Effector memory CD4-positive, alpha-beta T cell (primary cell): ENCODE measurements around the gene PCDHGA10.
"Not testable (repeated sequence)": the region's sequence is repeated elsewhere in the genome, so short reads cannot be mapped to it uniquely, and the experiment has no call there.

Experiments used
- DNase-seq, 3 donors: peaks; one replicate each; pipeline ENCODE4 v3.0.0-alpha.2; 2020
- H3K27ac ChIP-seq: 2 replicates; pipeline ENCODE4 v1.7.0; 2013; ENCODE audit warnings: mild to moderate bottlenecking, low read length, moderate library complexity; ENCODE audit not compliant: insufficient read depth, poor library complexity, severe bottlenecking
- H3K27me3 ChIP-seq: replicated peaks from 2 replicates; pipeline ENCODE4 v1.7.0; 2013; ENCODE audit warnings: mild to moderate bottlenecking, low read length; ENCODE audit not compliant: insufficient read depth, control insufficient read depth, poor library complexity, severe bottlenecking
- H3K36me3 ChIP-seq: 2 replicates; pipeline ENCODE4 v1.7.0; 2013; ENCODE audit warnings: mild to moderate bottlenecking, low read length, moderate library complexity; ENCODE audit not compliant: control insufficient read depth, insufficient read depth
- H3K4me1 ChIP-seq: 2 replicates; pipeline ENCODE4 v1.7.0; 2013; ENCODE audit warnings: low read length, mild to moderate bottlenecking; ENCODE audit not compliant: control insufficient read depth, insufficient read depth, poor library complexity, severe bottlenecking
- H3K4me3 ChIP-seq: 2 replicates; pipeline ENCODE4 v1.7.0; 2013; ENCODE audit warnings: low read length, low read depth, mild to moderate bottlenecking; ENCODE audit not compliant: insufficient read depth, poor library complexity, severe bottlenecking
- H3K9me3 ChIP-seq: 2 replicates; pipeline ENCODE4 v1.7.0; 2013; ENCODE audit warnings: mild to moderate bottlenecking, low read length, moderate library complexity; ENCODE audit not compliant: control insufficient read depth

Gene PCDHGA10

DNA sequence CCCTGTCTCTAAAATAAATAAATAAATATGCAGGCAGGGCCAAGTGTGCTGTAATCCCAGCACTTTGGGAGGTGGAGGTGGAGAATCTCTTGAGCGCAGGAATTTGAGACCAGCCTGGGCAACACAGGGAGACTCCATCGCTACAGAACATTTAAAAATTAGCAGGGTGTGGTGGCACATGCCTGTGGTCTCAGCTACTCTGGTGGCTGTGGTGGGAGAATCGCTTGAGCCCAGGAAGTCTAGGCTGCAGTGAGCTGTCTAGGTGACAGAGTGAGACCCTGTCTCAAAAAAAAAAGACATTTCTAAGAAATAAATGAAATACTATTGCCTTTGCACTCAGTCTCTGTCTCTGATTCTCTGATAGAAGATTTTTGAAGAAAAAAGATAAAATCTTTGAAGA lies 1.2 kb upstream of the PCDHGA10 start:
- no peak overlapping the region for H3K27ac ChIP-seq
- peaks cover 54% of the 10 kb centered on the region for H3K27me3 ChIP-seq
- no peak for DNase-seq
- H3K4me1 ChIP-seq, result peaks cover 7% of the 10 kb centered on the region
- H3K36me3 ChIP-seq, result no peaks in the 10 kb centered on the region
- H3K4me3 ChIP-seq, result no peak overlapping the region
- H3K9me3 ChIP-seq, result peaks cover 3% of the 10 kb centered on the region

DNA sequence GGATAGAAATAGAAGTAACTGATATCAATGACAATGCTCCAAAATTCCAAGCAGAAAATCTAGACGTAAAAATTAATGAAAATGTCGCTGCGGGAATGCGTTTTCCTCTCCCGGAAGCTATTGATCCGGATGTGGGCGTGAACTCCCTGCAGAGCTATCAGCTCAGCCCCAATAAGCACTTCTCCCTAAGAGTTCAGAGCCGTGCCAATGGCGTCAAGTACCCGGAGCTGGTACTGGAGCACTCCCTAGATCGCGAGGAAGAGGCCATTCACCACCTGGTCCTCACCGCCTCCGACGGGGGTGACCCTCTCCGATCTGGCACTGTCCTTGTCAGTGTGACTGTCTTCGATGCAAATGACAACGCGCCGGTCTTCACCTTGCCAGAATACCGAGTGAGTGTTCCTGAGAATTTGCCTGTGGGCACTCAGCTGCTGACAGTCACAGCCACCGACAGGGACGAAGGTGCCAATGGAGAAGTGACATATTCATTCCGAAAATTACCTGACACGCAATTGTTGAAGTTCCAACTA lies 818 bp downstream of the PCDHGA10 start:
- Histone ChIP-seq H3K4me3 (peak overlapping the region; percentile 37), H3K9me3 (peaks cover 7% of the 10 kb centered on the region), H3K27me3 (peaks cover 58% of the 10 kb centered on the region), H3K36me3 (no peaks in the 10 kb centered on the region), H3K27ac (no peak overlapping the region), H3K4me1 (peaks cover 7% of the 10 kb centered on the region)
- no peak for DNase-seq

DNA sequence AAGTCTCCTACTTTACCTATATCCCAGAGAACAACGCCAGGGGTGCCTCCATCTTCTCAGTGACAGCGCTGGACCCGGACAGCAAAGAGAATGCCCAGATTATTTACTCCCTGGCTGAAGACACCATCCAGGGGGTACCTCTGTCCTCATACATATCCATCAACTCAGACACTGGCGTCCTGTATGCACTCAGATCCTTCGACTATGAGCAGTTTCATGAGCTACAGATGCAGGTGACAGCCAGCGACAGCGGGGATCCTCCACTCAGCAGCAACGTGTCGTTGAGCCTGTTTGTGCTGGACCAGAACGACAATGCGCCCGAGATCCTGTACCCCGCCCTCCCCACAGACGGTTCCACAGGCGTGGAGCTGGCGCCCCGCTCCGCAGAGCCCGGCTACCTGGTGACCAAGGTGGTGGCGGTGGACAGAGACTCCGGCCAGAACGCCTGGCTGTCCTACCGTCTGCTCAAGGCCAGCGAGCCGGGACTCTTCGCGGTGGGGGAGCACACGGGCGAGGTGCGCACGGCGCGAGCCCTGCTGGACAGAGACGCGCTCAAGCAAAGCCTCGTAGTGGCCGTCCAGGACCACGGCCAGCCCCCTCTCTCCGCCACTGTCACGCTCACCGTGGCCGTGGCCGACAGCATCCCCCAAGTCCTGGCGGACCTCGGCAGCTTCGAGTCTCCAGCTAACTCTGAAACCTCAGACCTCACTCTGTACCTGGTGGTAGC lies 1.9 kb downstream of the PCDHGA10 start:
- not testable (repeated sequence) for H3K27ac ChIP-seq, H3K36me3 ChIP-seq, H3K4me3 ChIP-seq, DNase-seq, H3K4me1 ChIP-seq, H3K9me3 ChIP-seq
- H3K27me3 ChIP-seq, result peaks cover 61% of the 10 kb centered on the region

DNA sequence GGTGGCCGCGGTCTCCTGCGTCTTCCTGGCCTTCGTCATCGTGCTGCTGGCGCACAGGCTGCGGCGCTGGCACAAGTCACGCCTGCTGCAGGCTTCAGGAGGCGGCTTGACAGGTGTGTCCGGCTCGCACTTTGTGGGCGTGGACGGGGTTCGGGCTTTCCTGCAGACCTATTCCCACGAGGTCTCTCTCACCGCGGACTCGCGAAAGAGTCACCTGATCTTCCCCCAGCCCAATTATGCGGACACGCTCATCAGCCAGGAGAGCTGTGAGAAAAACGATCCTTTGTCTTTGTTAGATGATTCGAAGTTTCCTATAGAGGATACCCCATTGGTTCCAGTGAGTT lies 2.5 kb downstream of the PCDHGA10 start:
- H3K27me3 ChIP-seq, result peaks cover 63% of the 10 kb centered on the region
- H3K9me3 ChIP-seq, H3K27ac ChIP-seq, DNase-seq, H3K4me3 ChIP-seq, H3K4me1 ChIP-seq, H3K36me3 ChIP-seq: not testable (repeated sequence)

DNA sequence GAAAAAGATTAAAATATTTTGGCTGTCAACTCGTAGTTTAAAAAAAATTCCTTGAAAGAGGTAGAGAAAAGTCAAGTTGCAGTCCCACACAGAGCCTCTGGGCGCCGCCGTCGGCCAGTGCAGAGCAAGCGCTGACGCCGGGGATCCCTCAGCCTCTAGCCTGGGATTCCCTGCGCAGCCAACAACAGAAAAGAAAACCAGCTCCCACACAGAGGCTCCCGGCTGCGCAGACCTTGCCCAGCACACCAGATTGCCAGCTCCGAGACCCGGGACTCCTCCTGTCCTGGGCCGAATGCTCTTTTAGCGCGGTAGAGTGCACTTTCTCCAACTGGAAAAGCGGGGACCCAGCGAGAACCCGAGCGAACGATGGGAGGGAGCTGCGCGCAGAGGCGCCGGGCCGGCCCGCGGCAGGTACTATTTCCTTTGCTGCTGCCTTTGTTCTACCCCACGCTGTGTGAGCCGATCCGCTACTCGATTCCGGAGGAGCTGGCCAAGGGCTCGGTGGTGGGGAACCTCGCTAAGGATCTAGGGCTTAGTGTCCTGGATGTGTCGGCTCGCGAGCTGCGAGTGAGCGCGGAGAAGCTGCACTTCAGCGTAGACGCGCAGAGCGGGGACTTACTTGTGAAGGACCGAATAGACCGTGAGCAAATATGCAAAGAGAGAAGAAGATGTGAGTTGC lies 4.8 kb downstream of the PCDHGA10 start, which contains the start of gene PCDHGB7:
PCDHGB7 (plus strand) TSS at position 184 of the 679 bp plus-strand sequence; CDS start at position 367, 183 bp downstream.
- peaks cover 17% of the 10 kb centered on the region for H3K9me3 ChIP-seq
- H3K4me1 ChIP-seq, H3K36me3 ChIP-seq, H3K4me3 ChIP-seq, H3K27ac ChIP-seq: not testable (repeated sequence)
- peak in 1 of 3 donors; percentile 16 for DNase-seq
- H3K27me3 ChIP-seq, result peaks cover 76% of the 10 kb centered on the region

DNA sequence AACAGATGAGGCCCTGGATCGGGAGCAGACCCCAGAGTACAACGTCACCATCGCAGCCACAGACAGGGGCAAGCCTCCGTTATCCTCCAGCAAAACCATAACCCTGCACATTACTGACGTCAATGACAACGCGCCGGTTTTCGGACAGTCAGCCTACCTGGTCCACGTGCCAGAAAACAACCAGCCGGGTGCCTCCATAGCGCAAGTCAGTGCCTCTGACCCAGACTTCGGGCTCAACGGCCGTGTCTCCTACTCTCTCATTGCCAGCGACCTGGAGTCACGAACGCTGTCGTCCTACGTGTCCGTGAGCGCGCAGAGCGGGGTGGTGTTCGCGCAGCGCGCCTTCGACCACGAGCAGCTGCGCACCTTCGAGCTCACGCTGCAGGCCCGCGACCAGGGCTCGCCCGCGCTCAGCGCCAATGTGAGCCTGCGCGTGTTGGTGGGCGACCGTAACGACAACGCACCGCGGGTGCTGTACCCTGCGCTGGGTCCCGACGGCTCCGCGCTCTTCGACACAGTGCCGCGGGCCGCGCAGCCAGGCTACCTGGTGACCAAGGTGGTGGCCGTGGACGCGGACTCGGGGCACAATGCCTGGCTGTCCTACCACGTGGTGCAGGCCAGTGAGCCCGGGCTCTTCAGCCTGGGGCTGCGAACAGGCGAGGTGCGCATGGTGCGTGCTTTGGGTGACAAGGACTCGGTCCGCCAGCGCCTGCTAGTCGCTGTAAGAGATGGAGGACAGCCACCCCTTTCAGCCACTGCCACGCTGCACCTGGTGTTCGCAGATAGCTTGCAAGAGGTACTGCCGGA lies 6.5 kb downstream of the PCDHGA10 start:
- DNase-seq, result no peak
- no peak overlapping the region for H3K27ac ChIP-seq
- H3K4me3 ChIP-seq, result no peak overlapping the region
- no peaks in the 10 kb centered on the region for H3K36me3 ChIP-seq
- H3K27me3 ChIP-seq, result peaks cover 67% of the 10 kb centered on the region
- peaks cover 3% of the 10 kb centered on the region for H3K4me1 ChIP-seq
- peaks cover 16% of the 10 kb centered on the region for H3K9me3 ChIP-seq

DNA sequence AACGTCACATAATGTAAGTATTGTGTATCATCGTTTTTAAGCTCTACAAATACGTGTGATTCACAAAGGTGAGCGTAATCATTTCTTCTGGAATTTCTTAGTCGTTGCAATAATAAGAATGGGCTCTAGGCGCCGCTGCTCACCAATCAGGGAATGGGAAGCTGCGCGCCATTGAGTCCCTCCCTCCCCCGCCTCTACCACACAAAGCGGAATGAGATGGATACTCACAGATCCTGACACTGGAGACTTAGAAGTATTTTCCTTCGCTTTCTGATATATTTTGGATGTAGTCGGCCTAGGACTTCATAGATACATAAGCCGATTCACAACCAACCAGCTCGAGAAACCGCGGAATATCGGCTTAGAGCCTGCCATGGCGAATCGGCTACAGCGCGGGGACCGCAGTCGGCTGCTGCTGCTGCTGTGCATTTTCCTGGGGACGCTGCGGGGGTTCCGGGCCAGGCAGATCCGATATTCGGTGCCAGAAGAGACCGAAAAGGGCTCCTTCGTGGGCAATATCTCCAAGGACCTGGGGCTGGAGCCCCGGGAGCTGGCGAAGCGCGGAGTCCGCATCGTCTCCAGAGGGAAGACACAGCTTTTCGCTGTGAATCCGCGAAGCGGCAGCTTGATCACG lies 8.2 kb downstream of the PCDHGA10 start, which contains the start of gene PCDHGA11:
PCDHGA11 (plus strand) TSS at position 197 of the 634 bp plus-strand sequence; CDS start at position 374, 177 bp downstream.
- H3K9me3 ChIP-seq, result peaks cover 14% of the 10 kb centered on the region
- H3K27me3 ChIP-seq, result peaks cover 67% of the 10 kb centered on the region
- H3K4me1 ChIP-seq, result no peaks in the 10 kb centered on the region
- H3K4me3 ChIP-seq, result peak within 1 kb of the TSS; percentile 37
- H3K27ac ChIP-seq, result no peak within 1 kb of the TSS
- no peaks in the 10 kb centered on the region for H3K36me3 ChIP-seq
- DNase-seq, result no peak

DNA sequence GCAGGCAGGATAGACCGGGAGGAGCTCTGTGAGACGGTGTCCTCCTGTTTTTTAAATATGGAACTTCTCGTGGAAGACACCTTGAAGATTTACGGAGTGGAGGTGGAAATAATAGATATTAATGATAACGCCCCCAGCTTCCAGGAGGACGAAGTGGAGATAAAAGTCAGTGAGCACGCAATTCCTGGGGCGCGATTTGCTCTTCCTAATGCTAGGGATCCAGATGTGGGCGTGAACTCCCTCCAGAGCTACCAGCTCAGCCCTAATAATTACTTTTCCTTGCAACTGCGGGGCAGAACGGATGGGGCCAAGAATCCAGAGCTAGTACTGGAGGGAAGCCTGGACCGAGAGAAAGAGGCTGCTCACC lies 8.7 kb downstream of the PCDHGA10 start:
- H3K4me1 ChIP-seq, result no peaks in the 10 kb centered on the region
- no peak overlapping the region for H3K27ac ChIP-seq
- no peaks in the 10 kb centered on the region for H3K36me3 ChIP-seq
- DNase-seq, result no peak
- H3K9me3 ChIP-seq, result peaks cover 14% of the 10 kb centered on the region
- H3K27me3 ChIP-seq, result peaks cover 63% of the 10 kb centered on the region
- H3K4me3 ChIP-seq, result no peak overlapping the region

DNA sequence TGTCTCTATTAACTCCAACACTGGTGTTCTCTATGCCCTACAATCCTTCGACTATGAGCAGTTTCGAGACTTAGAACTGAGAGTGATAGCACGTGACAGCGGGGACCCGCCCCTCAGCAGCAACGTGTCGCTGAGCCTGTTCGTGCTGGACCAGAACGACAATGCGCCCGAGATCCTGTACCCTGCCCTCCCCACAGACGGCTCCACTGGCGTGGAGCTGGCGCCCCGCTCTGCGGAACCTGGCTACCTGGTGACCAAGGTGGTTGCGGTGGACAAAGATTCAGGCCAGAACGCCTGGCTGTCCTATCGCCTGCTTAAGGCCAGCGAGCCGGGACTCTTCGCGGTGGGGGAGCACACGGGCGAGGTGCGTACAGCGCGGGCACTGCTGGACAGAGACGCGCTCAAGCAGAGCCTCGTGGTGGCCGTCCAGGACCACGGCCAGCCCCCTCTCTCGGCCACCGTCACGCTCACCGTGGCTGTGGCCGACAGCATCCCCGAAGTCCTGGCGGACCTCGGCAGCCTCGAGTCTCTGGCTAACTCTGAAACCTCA lies 10.0 kb downstream of the PCDHGA10 start:
- H3K4me3 ChIP-seq, result no peak overlapping the region
- H3K9me3 ChIP-seq, result peaks cover 14% of the 10 kb centered on the region
- H3K4me1 ChIP-seq, result no peaks in the 10 kb centered on the region
- H3K27ac ChIP-seq, result no peak overlapping the region
- DNase-seq, result no peak
- no peaks in the 10 kb centered on the region for H3K36me3 ChIP-seq
- peaks cover 49% of the 10 kb centered on the region for H3K27me3 ChIP-seq
